ENCODE results near the gene DHDH. TPM values are rescaled to one million over a fixed set of nuclear protein-coding genes. Genes with fewer than 3 reads are reported as not detected.
"Not testable (repeated sequence)": the region's sequence is repeated elsewhere in the genome, so short reads cannot be mapped to it uniquely, and the experiment has no call there.

DHDH gene
- total and polyA plus RNA-seq, 3 experiments from 2014 or later = 0.31 to 0.53 (median 0.42) TPM

GRCh38 chr19:48897181-48897580 is 36.3 kb upstream of the DHDH start:
- Mint-ChIP-seq H3K27ac (no peak overlapping the region), H3K4me3 (peak overlapping the region in 2 of 7 donors; percentile 48 to 81), H3K4me1 (peaks cover 24 to 35% (median 29%) of the 10 kb centered on the region in 3 donors), H3K9me3 (no peaks in the 10 kb centered on the region), H3K36me3 (peaks cover 0 to 16% (median 3%) of the 10 kb centered on the region in 3 donors), H3K27me3 (peaks cover 27 to 34% of the 10 kb centered on the region in 2 donors)
- no peak for DNase-seq
- POLR2A ChIA-PET = no interaction called here
- CTCF ChIA-PET = interaction anchor here (0.8 kb wide), 1 partner anchor 27 kb away, joined by 3 read pairs; no protein-coding TSS in a partner anchor
- H3K27me3 ChIP-seq (ENCODE audit: insufficient read depth, low read length, poor library complexity, severe bottlenecking) = peaks cover 10% of the 10 kb centered on the region
- peaks cover 12% of the 10 kb centered on the region for H3K4me1 ChIP-seq (ENCODE audit: insufficient read depth, low read length)
- H3K36me3 ChIP-seq (ENCODE audit: insufficient read depth, low read length) = no peaks in the 10 kb centered on the region
- H3K9me3 ChIP-seq (ENCODE audit: low read length) = no peaks in the 10 kb centered on the region
- no peak overlapping the region for H3K4me3 ChIP-seq (ENCODE audit: low read length)
- H3K27ac ChIP-seq (ENCODE audit: low read depth, low read length) = no peak overlapping the region

GRCh38 chr19:48899386-48899749 is 34.1 kb upstream of the DHDH start:
- Mint-ChIP-seq H3K4me1 (peaks cover 27 to 40% (median 34%) of the 10 kb centered on the region in 3 donors), H3K27ac (peak overlapping the region in 6 of 8 donors; percentile 12 to 85 (median 52)), H3K4me3 (peak overlapping the region; percentile 69 to 100 (median 97)), H3K36me3 (peaks cover 0 to 24% (median 6%) of the 10 kb centered on the region in 3 donors), H3K27me3 (peaks cover 14 to 19% of the 10 kb centered on the region in 2 donors)
- ChIA-PET POLR2A (interaction anchor here (1.0 to 2.1 kb wide), 4 partner anchors 24 to 94 kb away, joined by 3 to 17 read pairs (median 8); partner anchors contain the start of genes GYS1, PPP1R15A and RUVBL2), CTCF (interaction anchor here (1.0 to 1.8 kb wide), 2 partner anchors 94 to 112 kb away, joined by 3 to 5 read pairs (median 3); partner anchors contain the start of genes GYS1 and RUVBL2)
- not testable (repeated sequence) for H3K4me3 ChIP-seq (ENCODE audit: low read length); H3K9me3 ChIP-seq (ENCODE audit: low read length); H3K36me3 ChIP-seq (ENCODE audit: insufficient read depth, low read length); H3K27me3 ChIP-seq (ENCODE audit: insufficient read depth, low read length, poor library complexity, severe bottlenecking); H3K9me3 Mint-ChIP-seq; DNase-seq
- peaks cover 17% of the 10 kb centered on the region for H3K4me1 ChIP-seq (ENCODE audit: insufficient read depth, low read length)
- H3K27ac ChIP-seq (ENCODE audit: low read depth, low read length) = peak overlapping the region; percentile 88

GRCh38 chr19:48899781-48900476 is 33.6 kb upstream of the DHDH start, which contains the start of gene NUCB1:
NUCB1 (plus strand) TSS chr19:48900312; CDS start chr19:48900797, 485 bp downstream.
- peaks cover 24 to 40% (median 29%) of the 10 kb centered on the region in 3 donors for H3K4me1 Mint-ChIP-seq
- peaks cover 9 to 14% of the 10 kb centered on the region in 2 donors for H3K27me3 Mint-ChIP-seq
- POLR2A ChIA-PET = interaction anchor here (0.6 to 2.1 kb wide), 10 partner anchors 12 to 105 kb away, joined by 3 to 17 read pairs (median 4); partner anchors contain the start of genes FTL, GYS1, PPP1R15A and RUVBL2

GRCh38 chr19:48900477-48901406 is 32.8 kb upstream of the DHDH start:
- peaks cover 10% of the 10 kb centered on the region for H3K36me3 ChIP-seq (ENCODE audit: insufficient read depth, low read length)
- no peaks in the 10 kb centered on the region for H3K9me3 ChIP-seq (ENCODE audit: low read length)
- H3K27me3 ChIP-seq (ENCODE audit: insufficient read depth, low read length, poor library complexity, severe bottlenecking) = no peaks in the 10 kb centered on the region
- H3K27me3 Mint-ChIP-seq = peaks cover under 1 to 6% of the 10 kb centered on the region in 2 donors
- DNase-seq = peak in 2 of 5 donors; percentile 33 to 35
- H3K4me1 Mint-ChIP-seq = peaks cover 22 to 39% (median 29%) of the 10 kb centered on the region in 3 donors
- POLR2A ChIA-PET = interaction anchor here (0.6 to 2.1 kb wide), 12 partner anchors 12 to 105 kb away, joined by 3 to 17 read pairs (median 4); partner anchors contain the start of genes BAX, DHDH, FTL and GYS1
- CTCF ChIA-PET = interaction anchor here (1.0 to 1.8 kb wide), 7 partner anchors 10 to 113 kb away, joined by 3 to 5 read pairs (median 3); partner anchors contain the start of genes DHDH, GYS1 and RUVBL2
- peaks cover 0 to 35% (median 6%) of the 10 kb centered on the region in 3 donors for H3K36me3 Mint-ChIP-seq
- peaks cover 17% of the 10 kb centered on the region for H3K4me1 ChIP-seq (ENCODE audit: insufficient read depth, low read length)
- H3K4me3 ChIP-seq (ENCODE audit: low read length) = peak overlapping the region; percentile 96
- H3K27ac Mint-ChIP-seq = peak overlapping the region; percentile 77 to 98 (median 96)
- H3K27ac ChIP-seq (ENCODE audit: low read depth, low read length) = peak overlapping the region; percentile 88
- no peaks in the 10 kb centered on the region for H3K9me3 Mint-ChIP-seq
- H3K4me3 Mint-ChIP-seq = peak overlapping the region; percentile 89 to 100 (median 97)

More at GRCh38 chr19:48899781-48900476, 33.6 kb upstream of the DHDH start, which contains the start of gene NUCB1:
- H3K9me3 Mint-ChIP-seq = no peaks in the 10 kb centered on the region
- peaks cover 0 to 28% (median 6%) of the 10 kb centered on the region in 3 donors for H3K36me3 Mint-ChIP-seq
- H3K27ac Mint-ChIP-seq = peak within 1 kb of the TSS; percentile 77 to 98 (median 96)
- H3K9me3 ChIP-seq (ENCODE audit: low read length) = no peaks in the 10 kb centered on the region
- H3K27ac ChIP-seq (ENCODE audit: low read depth, low read length) = peak within 1 kb of the TSS; percentile 88
- H3K4me3 Mint-ChIP-seq = peak within 1 kb of the TSS; percentile 89 to 100 (median 97)
- H3K36me3 ChIP-seq (ENCODE audit: insufficient read depth, low read length) = peaks cover 2% of the 10 kb centered on the region
- peak; percentile 96 to 99 (median 97) for DNase-seq
- peaks cover 17% of the 10 kb centered on the region for H3K4me1 ChIP-seq (ENCODE audit: insufficient read depth, low read length)
- peak within 1 kb of the TSS; percentile 96 for H3K4me3 ChIP-seq (ENCODE audit: low read length)
- CTCF ChIA-PET = interaction anchor here (1.0 to 1.8 kb wide), 4 partner anchors 9 to 112 kb away, joined by 3 to 5 read pairs (median 3); partner anchors contain the start of genes GYS1 and RUVBL2
- H3K27me3 ChIP-seq (ENCODE audit: insufficient read depth, low read length, poor library complexity, severe bottlenecking) = peaks cover 5% of the 10 kb centered on the region

GRCh38 chr19:48902291-48902690 is 31.2 kb upstream of the DHDH start:
- CTCF ChIA-PET; H3K4me3 ChIP-seq (ENCODE audit: low read length); H3K9me3 Mint-ChIP-seq; H3K27me3 Mint-ChIP-seq; H3K27me3 ChIP-seq (ENCODE audit: insufficient read depth, low read length, poor library complexity, severe bottlenecking); H3K9me3 ChIP-seq (ENCODE audit: low read length); DNase-seq; POLR2A ChIA-PET; H3K27ac ChIP-seq (ENCODE audit: low read depth, low read length): not testable (repeated sequence)
- Mint-ChIP-seq H3K36me3 (peaks cover 0 to 46% (median 7%) of the 10 kb centered on the region in 3 donors), H3K4me1 (peaks cover 20 to 34% (median 29%) of the 10 kb centered on the region in 3 donors), H3K4me3 (peak overlapping the region in 4 of 7 donors; percentile 27 to 65 (median 46)), H3K27ac (peak overlapping the region in 2 of 8 donors; percentile 35 to 63)
- H3K4me1 ChIP-seq (ENCODE audit: insufficient read depth, low read length) = peaks cover 17% of the 10 kb centered on the region
- peaks cover 11% of the 10 kb centered on the region for H3K36me3 ChIP-seq (ENCODE audit: insufficient read depth, low read length)

GRCh38 chr19:48903788-48904187 is 29.7 kb upstream of the DHDH start:
- CTCF ChIA-PET; DNase-seq; H3K4me3 Mint-ChIP-seq; H3K27ac ChIP-seq (ENCODE audit: low read depth, low read length); H3K27me3 ChIP-seq (ENCODE audit: insufficient read depth, low read length, poor library complexity, severe bottlenecking); H3K27me3 Mint-ChIP-seq; H3K9me3 Mint-ChIP-seq; POLR2A ChIA-PET; H3K4me3 ChIP-seq (ENCODE audit: low read length); H3K9me3 ChIP-seq (ENCODE audit: low read length): not testable (repeated sequence)
- peaks cover 15% of the 10 kb centered on the region for H3K36me3 ChIP-seq (ENCODE audit: insufficient read depth, low read length)
- Mint-ChIP-seq H3K27ac (peak overlapping the region in 1 of 8 donors; percentile 21), H3K36me3 (peaks cover 0 to 59% (median 11%) of the 10 kb centered on the region in 3 donors), H3K4me1 (peaks cover 23 to 34% (median 29%) of the 10 kb centered on the region in 3 donors)
- peaks cover 17% of the 10 kb centered on the region for H3K4me1 ChIP-seq (ENCODE audit: insufficient read depth, low read length)

- H3K4me1 Mint-ChIP-seq = peaks cover 15 to 23% (median 17%) of the 10 kb centered on the region in 3 donors
- no peaks in the 10 kb centered on the region for H3K9me3 Mint-ChIP-seq
- Histone ChIP-seq H3K27ac (ENCODE audit: low read depth, low read length) (no peak overlapping the region), H3K36me3 (ENCODE audit: insufficient read depth, low read length) (peaks cover 19% of the 10 kb centered on the region), H3K4me1 (ENCODE audit: insufficient read depth, low read length) (peaks cover 17% of the 10 kb centered on the region), H3K9me3 (ENCODE audit: low read length) (no peaks in the 10 kb centered on the region), H3K27me3 (ENCODE audit: insufficient read depth, low read length, poor library complexity, severe bottlenecking) (no peaks in the 10 kb centered on the region), H3K4me3 (ENCODE audit: low read length) (no peak overlapping the region)
- ChIA-PET CTCF (no interaction called here), POLR2A (no interaction called here)
- no peak for DNase-seq
- H3K27ac Mint-ChIP-seq = no peak overlapping the region
- no peak overlapping the region for H3K4me3 Mint-ChIP-seq
- H3K27me3 Mint-ChIP-seq = no peaks in the 10 kb centered on the region
- peaks cover 0 to 65% (median 11%) of the 10 kb centered on the region in 3 donors for H3K36me3 Mint-ChIP-seq
Measured at GRCh38 chr19:48905664-48906063, 27.8 kb upstream of the DHDH start.

Data from CD8-positive, alpha-beta memory T cell (primary cell).